GM15510 (cell line): Measurements from ENCODE around the gene NXPE3.

ENCODE experiments used
- POLR2A ChIP-seq: IDR thresholded peaks from 3 replicates; pipeline ENCODE4 v1.6.1; 2011; ENCODE audit warnings: borderline replicate concordance; ENCODE audit not compliant: insufficient read length; ENCODE audit errors: extremely low read depth

NXPE3 gene

GRCh38 chr3:101779047-101779821 is at the start of gene NXPE3:
TSS of gene NXPE3 (plus strand) at chr3:101779211. CDS start at chr3:101785597, 6,386 bp downstream.
- TF ChIP-seq POLR2A = peak; percentile 37

GRCh38 chr3:101729586-101729985 is 49.4 kb upstream of the NXPE3 start:
- no peak for TF ChIP-seq POLR2A

- no peak for TF ChIP-seq POLR2A
These were observed 48.2 kb upstream of the NXPE3 start for GRCh38 chr3:101730839-101731238.

- TF ChIP-seq POLR2A = no peak
These were observed 46.8 kb upstream of the NXPE3 start for GRCh38 chr3:101732240-101732641.

- TF ChIP-seq POLR2A = no peak
These were observed 43.2 kb upstream of the NXPE3 start for GRCh38 chr3:101735833-101736232.

- TF ChIP-seq POLR2A = no peak
These were observed 34.2 kb upstream of the NXPE3 start for GRCh38 chr3:101744811-101745210.

GRCh38 chr3:101758224-101758623 is 20.8 kb upstream of the NXPE3 start:
- TF ChIP-seq POLR2A = no peak

- no peak for TF ChIP-seq POLR2A
These were observed 16.9 kb upstream of the NXPE3 start for GRCh38 chr3:101762041-101762646.

GRCh38 chr3:101778385-101779046 is 495 bp upstream of the NXPE3 start:
- no peak for TF ChIP-seq POLR2A

GRCh38 chr3:101779822-101780381 is 891 bp downstream of the NXPE3 start:
- no peak for TF ChIP-seq POLR2A

- TF ChIP-seq POLR2A = no peak
These were observed 1.6 kb downstream of the NXPE3 start for GRCh38 chr3:101780661-101781060.

- no peak for TF ChIP-seq POLR2A
These were observed 2.2 kb downstream of the NXPE3 start for GRCh38 chr3:101781166-101781565.

- TF ChIP-seq POLR2A = no peak
These were observed 6.0 kb downstream of the NXPE3 start for GRCh38 chr3:101784855-101785613.

- no peak for TF ChIP-seq POLR2A
These were observed 12.8 kb downstream of the NXPE3 start for GRCh38 chr3:101791778-101792177.

GRCh38 chr3:101796077-101796680 is 17.2 kb downstream of the NXPE3 start:
- TF ChIP-seq POLR2A = no peak

- TF ChIP-seq POLR2A = no peak
These were observed 22.2 kb downstream of the NXPE3 start for GRCh38 chr3:101801174-101801573.
